ENCODE data around the gene VPS4B.

Gene VPS4B

DNA sequence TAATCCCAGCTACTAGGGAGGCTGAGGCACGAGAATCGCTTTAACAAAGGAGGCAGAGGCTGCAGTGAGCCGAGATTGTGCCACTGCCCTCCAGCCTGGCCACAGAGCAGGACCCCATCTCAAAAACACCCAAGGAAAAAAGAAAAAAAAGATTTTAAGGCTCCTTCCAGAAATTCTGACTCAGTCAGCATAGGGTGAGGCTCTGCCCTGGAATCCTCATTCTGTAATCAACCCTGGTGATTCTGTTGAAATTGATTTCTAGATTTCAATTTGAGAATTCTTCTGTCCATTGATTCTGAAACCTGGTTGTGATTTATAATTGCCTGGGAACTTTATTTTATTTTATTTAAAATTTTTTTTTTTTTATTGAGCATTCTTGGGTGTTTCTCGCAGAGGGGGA is 27.1 kb upstream of the VPS4B start:
- Histone ChIP-seq H3K27me3 (replicated peaks; ENCODE audit: control insufficient read depth, insufficient read depth, low read length) (no peaks in the 10 kb centered on the region), H3K36me3 (ENCODE audit: control insufficient read depth, insufficient read depth, low read length) (no peaks in the 10 kb centered on the region), H3K4me3 (replicated peaks; ENCODE audit: low read depth, low read length) (no peak overlapping the region)
- TF ChIP-seq, protein P1, sequence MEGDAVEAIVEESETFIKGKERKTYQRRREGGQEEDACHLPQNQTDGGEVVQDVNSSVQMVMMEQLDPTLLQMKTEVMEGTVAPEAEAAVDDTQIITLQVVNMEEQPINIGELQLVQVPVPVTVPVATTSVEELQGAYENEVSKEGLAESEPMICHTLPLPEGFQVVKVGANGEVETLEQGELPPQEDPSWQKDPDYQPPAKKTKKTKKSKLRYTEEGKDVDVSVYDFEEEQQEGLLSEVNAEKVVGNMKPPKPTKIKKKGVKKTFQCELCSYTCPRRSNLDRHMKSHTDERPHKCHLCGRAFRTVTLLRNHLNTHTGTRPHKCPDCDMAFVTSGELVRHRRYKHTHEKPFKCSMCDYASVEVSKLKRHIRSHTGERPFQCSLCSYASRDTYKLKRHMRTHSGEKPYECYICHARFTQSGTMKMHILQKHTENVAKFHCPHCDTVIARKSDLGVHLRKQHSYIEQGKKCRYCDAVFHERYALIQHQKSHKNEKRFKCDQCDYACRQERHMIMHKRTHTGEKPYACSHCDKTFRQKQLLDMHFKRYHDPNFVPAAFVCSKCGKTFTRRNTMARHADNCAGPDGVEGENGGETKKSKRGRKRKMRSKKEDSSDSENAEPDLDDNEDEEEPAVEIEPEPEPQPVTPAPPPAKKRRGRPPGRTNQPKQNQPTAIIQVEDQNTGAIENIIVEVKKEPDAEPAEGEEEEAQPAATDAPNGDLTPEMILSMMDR (IDR thresholded peaks at IDR 0.05; ENCODE audit: insufficient read depth, low read length, poor library complexity, severe bottlenecking) = no peak
- no peak for DNase-seq (ENCODE audit: extremely low read depth, insufficient read length)

DNA sequence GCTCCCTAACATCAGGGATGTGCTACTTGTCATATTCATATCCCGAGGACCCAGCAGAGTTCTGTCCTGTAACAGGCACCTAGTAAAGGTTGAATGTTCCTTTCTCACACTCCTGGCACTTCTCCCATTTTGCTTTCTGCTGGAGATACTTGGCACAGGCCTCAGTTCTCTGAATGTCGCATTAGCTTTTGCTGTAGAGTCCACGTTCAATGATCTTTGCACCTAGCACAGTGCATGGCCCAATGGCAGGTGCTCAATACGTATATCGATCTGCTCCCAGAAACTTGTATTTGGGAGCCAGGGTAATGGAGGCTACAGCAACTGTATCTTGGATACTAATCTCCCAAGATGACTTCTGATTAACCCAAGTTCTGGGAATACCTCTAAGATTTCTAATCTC is 24.8 kb upstream of the VPS4B start:
- Histone ChIP-seq H3K4me3 (replicated peaks; ENCODE audit: low read depth, low read length) (no peak overlapping the region), H3K27me3 (replicated peaks; ENCODE audit: control insufficient read depth, insufficient read depth, low read length) (no peaks in the 10 kb centered on the region), H3K36me3 (ENCODE audit: control insufficient read depth, insufficient read depth, low read length) (no peaks in the 10 kb centered on the region)
- TF ChIP-seq, protein P1 (IDR thresholded peaks at IDR 0.05; ENCODE audit: insufficient read depth, low read length, poor library complexity, severe bottlenecking) = no peak
- DNase-seq (ENCODE audit: extremely low read depth, insufficient read length) = no peak

DNA sequence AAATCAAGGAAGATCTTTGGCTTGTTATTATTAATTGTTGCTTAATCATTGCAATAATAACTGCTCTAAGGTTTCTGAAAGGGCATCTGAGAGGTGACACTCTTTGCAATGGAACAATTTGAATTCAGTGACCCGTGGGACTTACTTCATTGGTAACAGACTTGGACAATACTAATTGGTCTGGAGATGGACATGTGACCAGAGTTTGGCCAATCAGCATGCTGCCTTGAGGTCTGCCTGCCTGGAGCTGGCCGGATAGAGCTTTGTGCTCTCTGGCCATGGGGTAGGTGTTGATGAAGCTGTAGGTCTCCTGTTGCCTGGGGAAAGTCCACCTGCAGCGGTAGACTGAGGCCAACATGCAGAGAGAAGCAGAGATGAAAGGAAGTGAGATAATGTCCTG is 24.0 kb upstream of the VPS4B start:
- TF ChIP-seq, protein P1 (IDR thresholded peaks at IDR 0.05; ENCODE audit: insufficient read depth, low read length, poor library complexity, severe bottlenecking) = no peak
- no peak for DNase-seq (ENCODE audit: extremely low read depth, insufficient read length)
- no peaks in the 10 kb centered on the region for H3K36me3 ChIP-seq (ENCODE audit: control insufficient read depth, insufficient read depth, low read length)
- no peak overlapping the region for H3K4me3 ChIP-seq (replicated peaks; ENCODE audit: low read depth, low read length)
- no peaks in the 10 kb centered on the region for H3K27me3 ChIP-seq (replicated peaks; ENCODE audit: control insufficient read depth, insufficient read depth, low read length)

DNA sequence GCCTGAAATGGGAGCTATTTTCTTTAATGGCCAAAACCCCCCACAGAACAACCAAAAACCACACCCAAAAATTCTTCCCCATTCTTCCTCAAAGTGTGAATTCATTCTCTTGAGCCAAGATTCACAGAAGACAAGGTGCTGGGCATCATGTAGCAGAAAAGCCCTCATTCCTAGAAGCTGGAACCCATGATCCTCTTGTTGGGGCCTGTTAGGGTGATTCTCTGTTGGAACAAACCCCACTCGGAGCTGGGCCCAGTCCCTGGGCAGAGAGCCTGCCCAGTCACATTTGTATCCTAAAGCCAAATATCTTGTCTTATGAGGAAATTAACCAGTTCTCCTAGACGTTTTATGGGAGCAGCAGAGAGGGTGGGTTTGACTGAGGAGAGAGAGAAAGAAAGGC is 22.8 kb upstream of the VPS4B start:
- Histone ChIP-seq H3K36me3 (ENCODE audit: control insufficient read depth, insufficient read depth, low read length) (no peaks in the 10 kb centered on the region), H3K27me3 (replicated peaks; ENCODE audit: control insufficient read depth, insufficient read depth, low read length) (no peaks in the 10 kb centered on the region), H3K4me3 (replicated peaks; ENCODE audit: low read depth, low read length) (no peak overlapping the region)
- DNase-seq (ENCODE audit: extremely low read depth, insufficient read length) = no peak
- TF ChIP-seq, protein P1 (IDR thresholded peaks at IDR 0.05; ENCODE audit: insufficient read depth, low read length, poor library complexity, severe bottlenecking) = no peak

DNA sequence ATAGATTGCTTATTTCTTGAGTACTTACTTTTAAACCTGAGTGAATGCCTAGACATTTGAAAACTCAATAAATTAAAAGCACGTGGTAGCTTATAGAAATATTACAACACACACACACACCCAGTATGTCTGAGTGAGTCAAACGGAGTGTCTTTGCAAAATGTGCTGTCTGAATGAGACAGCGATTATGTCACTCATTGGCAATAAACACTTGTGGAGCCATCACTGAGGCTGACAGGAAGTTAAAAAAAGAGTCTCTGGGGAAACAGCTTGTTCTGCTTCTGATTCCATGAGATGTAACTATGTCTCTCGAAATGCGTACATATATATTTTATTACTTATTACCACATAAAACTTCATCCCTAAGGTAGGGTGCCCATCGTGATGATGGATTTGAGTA is 22.3 kb upstream of the VPS4B start:
- no peak overlapping the region for H3K4me3 ChIP-seq (replicated peaks; ENCODE audit: low read depth, low read length)
- no peak for DNase-seq (ENCODE audit: extremely low read depth, insufficient read length)

DNA sequence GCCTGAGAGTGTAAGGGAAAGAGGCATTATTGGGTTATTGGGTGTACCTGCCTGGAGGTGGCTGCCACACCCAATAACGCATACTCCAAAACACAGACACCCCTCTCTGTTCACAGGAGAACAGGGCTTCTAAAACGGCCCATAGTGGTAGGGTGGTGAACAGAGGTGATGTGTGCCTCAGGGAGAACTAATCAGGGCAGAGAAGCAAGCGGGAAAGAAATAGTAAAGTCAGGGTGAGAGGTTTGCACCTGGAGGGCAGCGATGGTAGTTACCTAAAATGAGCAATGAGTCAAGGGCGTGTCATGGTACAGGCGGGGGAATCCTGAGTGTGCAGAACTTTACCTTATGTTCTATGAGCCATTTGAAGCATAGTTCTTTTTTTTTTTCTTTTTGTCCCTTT is 21.6 kb upstream of the VPS4B start:
- no peak for DNase-seq (ENCODE audit: extremely low read depth, insufficient read length)
- TF ChIP-seq, protein P1 (IDR thresholded peaks at IDR 0.05; ENCODE audit: insufficient read depth, low read length, poor library complexity, severe bottlenecking) = no peak
- Histone ChIP-seq H3K36me3 (ENCODE audit: control insufficient read depth, insufficient read depth, low read length) (no peaks in the 10 kb centered on the region), H3K27me3 (replicated peaks; ENCODE audit: control insufficient read depth, insufficient read depth, low read length) (no peaks in the 10 kb centered on the region), H3K4me3 (replicated peaks; ENCODE audit: low read depth, low read length) (no peak overlapping the region)

More for the DNA sequence above, 22.3 kb upstream of the VPS4B start:
- no peaks in the 10 kb centered on the region for H3K36me3 ChIP-seq (ENCODE audit: control insufficient read depth, insufficient read depth, low read length)
- TF ChIP-seq, protein P1 (IDR thresholded peaks at IDR 0.05; ENCODE audit: insufficient read depth, low read length, poor library complexity, severe bottlenecking) = no peak
- no peaks in the 10 kb centered on the region for H3K27me3 ChIP-seq (replicated peaks; ENCODE audit: control insufficient read depth, insufficient read depth, low read length)
